ENCODE results near the gene EIF4G2. TPM values are rescaled to one million over a fixed set of nuclear protein-coding genes. Genes with fewer than 3 reads are reported as not detected.

EIF4G2 gene
- total and polyA plus RNA-seq, 10 of the 15 experiments (the other 5 are each of a cell fraction or from before 2014, with no cell fraction given): 210 to 1,104 (median 713) TPM

GRCh38 chr11:10792385-10793068 lies 16.2 kb downstream of the EIF4G2 start (continued):
- TF ChIP-seq ZBTB4 (CRISPR knock-in tag; IDR thresholded peaks at IDR 0.05): no peak
- no peak for TF ChIP-seq POLR2A (IDR thresholded peaks at IDR 0.05; ENCODE audit: low read depth, low read length)
- no peak for TF ChIP-seq WRNIP1 (IDR thresholded peaks at IDR 0.05; ENCODE audit: borderline replicate concordance, low read depth, low read length)
- no peak for TF ChIP-seq SREBF2 (IDR thresholded peaks at IDR 0.05; ENCODE audit: low read length)
- TF ChIP-seq MEF2B (IDR thresholded peaks at IDR 0.05; ENCODE audit: partially characterized antibody, poor library complexity, severe bottlenecking): no peak
- 0 out of 2 replicates have a peak, but pooled peaks have one; percentile 52 for TF ChIP-seq YY1 (IDR thresholded peaks at IDR 0.05; ENCODE audit: low read depth, low read length)
- TF ChIP-seq RFX5 (IDR thresholded peaks at IDR 0.05; ENCODE audit: low read depth, low read length): peak; percentile 36; the same call in 1 of the 2 replicates
- no peak; a peak in 1 of 3 replicates for TF ChIP-seq EGR1 (IDR thresholded peaks at IDR 0.05; ENCODE audit: borderline replicate concordance in 1 of 2, low read depth in 2 of 2, low read length in 2 of 2)
- TF ChIP-seq NR2C2 (IDR thresholded peaks at IDR 0.05; ENCODE audit: borderline replicate concordance, control insufficient read depth, insufficient read length, low read depth): no peak
- TF ChIP-seq STAT3 (IDR thresholded peaks at IDR 0.05; ENCODE audit: low read depth, low read length): no peak
- peak; percentile 68; the same call in 1 of the 2 replicates for TF ChIP-seq BACH1 (IDR thresholded peaks at IDR 0.05; ENCODE audit: borderline replicate concordance)
- no peak for TF ChIP-seq MXI1 (IDR thresholded peaks at IDR 0.05; ENCODE audit: low read depth, low read length)

Measured in GM12878 (cell line).